ENCODE results near the gene SULT6B1.
A peak's percentile ranks its signal among the peaks of the same experiment; 100 is the strongest.

The SULT6B1 gene

DNA sequence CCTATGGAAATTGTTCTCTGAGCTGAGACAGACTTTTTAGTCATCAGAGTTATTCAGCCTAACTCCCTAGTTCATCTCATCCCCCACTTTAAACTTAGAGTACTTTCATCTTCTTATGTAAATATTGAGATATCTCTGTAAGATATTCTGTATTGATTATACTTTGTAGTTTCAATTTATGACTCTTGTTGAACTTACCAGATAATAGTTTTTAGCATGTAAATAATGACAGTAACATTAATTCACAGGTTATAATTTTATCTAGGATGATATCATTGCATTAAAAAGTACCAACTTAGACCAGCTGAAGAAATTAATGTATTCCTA, 16.9 kb downstream of the SULT6B1 start:
- TF ChIP-seq, protein P1, sequence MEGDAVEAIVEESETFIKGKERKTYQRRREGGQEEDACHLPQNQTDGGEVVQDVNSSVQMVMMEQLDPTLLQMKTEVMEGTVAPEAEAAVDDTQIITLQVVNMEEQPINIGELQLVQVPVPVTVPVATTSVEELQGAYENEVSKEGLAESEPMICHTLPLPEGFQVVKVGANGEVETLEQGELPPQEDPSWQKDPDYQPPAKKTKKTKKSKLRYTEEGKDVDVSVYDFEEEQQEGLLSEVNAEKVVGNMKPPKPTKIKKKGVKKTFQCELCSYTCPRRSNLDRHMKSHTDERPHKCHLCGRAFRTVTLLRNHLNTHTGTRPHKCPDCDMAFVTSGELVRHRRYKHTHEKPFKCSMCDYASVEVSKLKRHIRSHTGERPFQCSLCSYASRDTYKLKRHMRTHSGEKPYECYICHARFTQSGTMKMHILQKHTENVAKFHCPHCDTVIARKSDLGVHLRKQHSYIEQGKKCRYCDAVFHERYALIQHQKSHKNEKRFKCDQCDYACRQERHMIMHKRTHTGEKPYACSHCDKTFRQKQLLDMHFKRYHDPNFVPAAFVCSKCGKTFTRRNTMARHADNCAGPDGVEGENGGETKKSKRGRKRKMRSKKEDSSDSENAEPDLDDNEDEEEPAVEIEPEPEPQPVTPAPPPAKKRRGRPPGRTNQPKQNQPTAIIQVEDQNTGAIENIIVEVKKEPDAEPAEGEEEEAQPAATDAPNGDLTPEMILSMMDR (IDR thresholded peaks at IDR 0.05; ENCODE audit: extremely low read depth, missing control alignments) = no peak

DNA sequence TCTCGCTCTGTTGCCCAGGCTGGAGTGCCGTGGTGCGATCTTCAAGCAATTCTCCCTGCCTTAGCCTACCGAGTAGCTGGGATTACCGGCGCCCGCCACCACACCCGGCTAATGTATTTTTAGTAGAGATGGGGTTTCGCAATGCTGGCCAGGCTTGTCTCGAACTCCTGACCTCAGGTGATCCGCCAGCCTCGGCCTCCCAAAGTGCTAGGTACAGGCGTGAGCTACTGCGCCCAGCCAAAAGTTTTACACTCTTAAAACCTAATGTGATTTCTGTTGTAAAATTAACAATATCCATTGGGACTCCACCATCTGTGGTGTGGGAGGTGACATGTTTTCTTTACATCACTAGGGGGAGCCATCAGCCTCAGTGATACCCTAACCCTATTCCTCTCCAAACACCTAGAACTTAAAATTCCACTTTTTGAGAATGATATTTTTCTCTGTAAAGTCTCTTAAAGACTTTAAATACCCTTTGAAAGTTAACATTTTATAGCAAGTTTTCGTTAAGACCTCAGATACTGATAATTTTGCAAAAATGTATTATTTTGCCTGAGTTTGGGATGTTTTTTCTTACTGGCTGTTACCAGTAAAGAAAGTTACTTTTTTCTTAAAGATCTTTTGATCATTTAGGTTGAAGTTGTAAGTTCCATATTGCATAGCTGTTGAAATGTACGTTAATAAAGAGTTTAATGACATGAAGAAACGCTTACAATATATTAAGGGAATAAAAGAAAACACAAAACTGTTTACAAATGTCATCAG, 20.1 kb downstream of the SULT6B1 start:
- peak; percentile 79 for DNase-seq (ENCODE audit: low spot score)
- TF ChIP-seq, protein P1 (IDR thresholded peaks at IDR 0.05; ENCODE audit: extremely low read depth, missing control alignments) = peak; percentile 50

More for the DNA sequence above, 16.9 kb downstream of the SULT6B1 start:
- DNase-seq (ENCODE audit: low spot score) = no peak

GRCh38 chr2:37167636-37168180, 20.8 kb downstream of the SULT6B1 start:
- TF ChIP-seq, protein P1 (IDR thresholded peaks at IDR 0.05; ENCODE audit: extremely low read depth, missing control alignments) = no peak

DNA sequence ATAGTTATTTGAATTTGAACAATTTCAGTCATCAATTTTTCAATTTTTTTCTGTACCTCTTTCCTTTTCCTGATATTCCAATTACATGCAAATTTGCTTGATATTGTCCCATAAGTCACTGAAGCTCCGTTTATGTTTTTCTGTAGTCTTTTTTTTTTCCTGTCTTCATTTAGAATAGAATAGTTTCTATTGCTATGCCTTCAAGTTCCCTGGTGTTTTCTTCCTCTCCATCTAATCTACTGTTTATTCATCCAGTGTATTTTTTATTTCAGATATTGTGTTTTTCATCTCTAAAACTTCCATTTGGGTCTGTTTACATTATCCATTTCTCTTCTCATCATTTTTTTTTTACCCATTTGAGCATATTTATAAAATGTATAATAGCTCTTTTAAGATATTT, 23.7 kb downstream of the SULT6B1 start:
- TF ChIP-seq, protein P1 (IDR thresholded peaks at IDR 0.05; ENCODE audit: extremely low read depth, missing control alignments) = no peak
- DNase-seq (ENCODE audit: low spot score) = no peak

More at GRCh38 chr2:37167636-37168180, 20.8 kb downstream of the SULT6B1 start:
- DNase-seq (ENCODE audit: low spot score) = no peak

- TF ChIP-seq, protein P1 (IDR thresholded peaks at IDR 0.05; ENCODE audit: extremely low read depth, missing control alignments) = no peak
- DNase-seq (ENCODE audit: low spot score) = peak; percentile 99
Measured at GRCh38 chr2:37156857-37157714, 31.4 kb downstream of the SULT6B1 start, which contains the start of gene EIF2AK2. TSS of gene EIF2AK2 (minus strand) at chr2:37156980. CDS start at chr2:37147806, 9,174 bp downstream.

GRCh38 chr2:37156071-37156856, 32.2 kb downstream of the SULT6B1 start:
- TF ChIP-seq, protein P1 (IDR thresholded peaks at IDR 0.05; ENCODE audit: extremely low read depth, missing control alignments) = no peak
- DNase-seq (ENCODE audit: low spot score) = no peak

Data from GM20000 (cell line).